Measurements from ENCODE around the gene GPD2. TPM values are rescaled to one million over a fixed set of nuclear protein-coding genes. Genes with fewer than 3 reads are reported as not detected.
"Not testable (repeated sequence)": the region's sequence is repeated elsewhere in the genome, so short reads cannot be mapped to it uniquely, and the experiment has no call there.

Gene GPD2
- total RNA-seq, 4 donors from 2014 or later: 39.2 to 69.7 (median 64.1) TPM

DNA sequence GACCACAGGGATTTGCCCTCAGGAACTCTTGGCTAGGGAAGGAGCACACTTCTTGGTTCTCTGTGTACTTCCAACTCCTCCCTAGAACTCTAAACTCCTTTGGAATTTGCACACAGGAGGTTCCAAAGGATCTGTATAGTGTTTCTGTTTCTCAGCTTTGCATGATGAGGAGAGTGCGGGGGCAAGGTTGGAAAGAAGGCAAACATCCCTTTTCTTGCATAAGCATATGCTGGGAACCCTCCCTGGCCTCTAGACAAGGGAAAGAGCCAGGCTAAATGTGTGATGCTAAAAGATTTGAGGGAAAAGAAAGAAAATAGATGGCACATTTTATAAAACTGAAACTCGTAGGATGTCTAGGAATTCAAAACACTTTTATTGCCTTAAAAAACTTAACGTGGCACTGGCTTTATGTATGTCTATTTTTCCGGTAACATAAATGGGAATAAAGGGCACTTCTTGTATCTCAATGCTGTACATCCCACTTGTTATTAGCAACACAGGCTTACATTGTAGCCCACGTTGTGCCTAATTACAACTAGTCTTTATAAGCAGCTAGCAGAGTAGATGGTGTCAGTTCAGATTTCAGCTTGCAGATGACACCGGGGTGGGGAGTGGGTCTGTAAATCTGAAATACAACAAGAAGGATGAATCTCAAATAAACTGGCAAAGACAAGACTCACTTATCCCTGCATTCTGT is 165.8 kb downstream of the GPD2 start:
- in situ Hi-C loops (cut with MboI; ENCODE audit: low sequenced_read_pairs in 4 of 4) (no loop called here), intact Hi-C loops (cut with DNase I; ENCODE audit: low total_unique reads) (no loop called here)
- Histone ChIP-seq H3K9me3 (no peaks in the 10 kb centered on the region), H3K36me3 (no peaks in the 10 kb centered on the region), H3K27ac (no peak overlapping the region), H3K4me3 (no peak overlapping the region), H3K4me1 (no peaks in the 10 kb centered on the region), H3K27me3 (no peaks in the 10 kb centered on the region)
- ATAC-seq (no peak), DNase-seq (no peak)
- TF ChIP-seq, protein P1, sequence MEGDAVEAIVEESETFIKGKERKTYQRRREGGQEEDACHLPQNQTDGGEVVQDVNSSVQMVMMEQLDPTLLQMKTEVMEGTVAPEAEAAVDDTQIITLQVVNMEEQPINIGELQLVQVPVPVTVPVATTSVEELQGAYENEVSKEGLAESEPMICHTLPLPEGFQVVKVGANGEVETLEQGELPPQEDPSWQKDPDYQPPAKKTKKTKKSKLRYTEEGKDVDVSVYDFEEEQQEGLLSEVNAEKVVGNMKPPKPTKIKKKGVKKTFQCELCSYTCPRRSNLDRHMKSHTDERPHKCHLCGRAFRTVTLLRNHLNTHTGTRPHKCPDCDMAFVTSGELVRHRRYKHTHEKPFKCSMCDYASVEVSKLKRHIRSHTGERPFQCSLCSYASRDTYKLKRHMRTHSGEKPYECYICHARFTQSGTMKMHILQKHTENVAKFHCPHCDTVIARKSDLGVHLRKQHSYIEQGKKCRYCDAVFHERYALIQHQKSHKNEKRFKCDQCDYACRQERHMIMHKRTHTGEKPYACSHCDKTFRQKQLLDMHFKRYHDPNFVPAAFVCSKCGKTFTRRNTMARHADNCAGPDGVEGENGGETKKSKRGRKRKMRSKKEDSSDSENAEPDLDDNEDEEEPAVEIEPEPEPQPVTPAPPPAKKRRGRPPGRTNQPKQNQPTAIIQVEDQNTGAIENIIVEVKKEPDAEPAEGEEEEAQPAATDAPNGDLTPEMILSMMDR (IDR thresholded peaks at IDR 0.05 in 4 of 5, conservative IDR thresholded peaks at IDR 0.05 in 1 of 5): no peak
- TF ChIP-seq POLR2A (IDR thresholded peaks at IDR 0.05): no peak

DNA sequence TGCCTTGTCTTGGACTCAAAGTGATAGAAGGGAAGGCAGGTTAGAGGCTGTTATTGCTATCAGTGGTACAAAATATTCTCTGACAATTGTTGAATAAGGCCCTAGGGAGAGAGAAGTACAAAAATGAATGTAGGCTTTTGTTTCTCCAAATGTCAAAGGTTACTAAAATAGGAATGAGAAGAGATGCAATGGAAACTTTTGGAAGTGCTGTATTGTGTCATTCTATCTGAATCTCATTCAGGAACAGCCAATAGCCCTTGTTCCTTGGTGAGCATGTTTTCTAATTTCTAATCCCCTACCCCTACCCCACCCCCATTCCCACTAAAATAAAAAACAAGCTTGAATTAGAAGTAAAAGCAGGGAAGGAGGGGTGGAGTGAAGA is 166.4 kb downstream of the GPD2 start:
- no peak overlapping the region for H3K27ac ChIP-seq
- H3K27me3 ChIP-seq: no peaks in the 10 kb centered on the region
- intact Hi-C loops (cut with DNase I; ENCODE audit: low total_unique reads): no loop called here
- TF ChIP-seq POLR2A (IDR thresholded peaks at IDR 0.05): no peak
- TF ChIP-seq, protein P1 (IDR thresholded peaks at IDR 0.05 in 4 of 5, conservative IDR thresholded peaks at IDR 0.05 in 1 of 5): no peak
- DNase-seq (no peak), ATAC-seq (no peak)
- in situ Hi-C loops (cut with MboI; ENCODE audit: low sequenced_read_pairs in 4 of 4): no loop called here
- H3K36me3 ChIP-seq: no peaks in the 10 kb centered on the region
- no peaks in the 10 kb centered on the region for H3K4me1 ChIP-seq
- H3K9me3 ChIP-seq: no peaks in the 10 kb centered on the region
- H3K4me3 ChIP-seq: no peak overlapping the region

- no peaks in the 10 kb centered on the region for H3K36me3 ChIP-seq
- no peaks in the 10 kb centered on the region for H3K9me3 ChIP-seq
- intact Hi-C loops (cut with DNase I; ENCODE audit: low total_unique reads) (no loop called here), in situ Hi-C loops (cut with MboI; ENCODE audit: low sequenced_read_pairs in 4 of 4) (no loop called here)
- DNase-seq: no peak
- no peaks in the 10 kb centered on the region for H3K4me1 ChIP-seq
- TF ChIP-seq, protein P1 (IDR thresholded peaks at IDR 0.05 in 4 of 5, conservative IDR thresholded peaks at IDR 0.05 in 1 of 5): no peak
- no peak for TF ChIP-seq POLR2A (IDR thresholded peaks at IDR 0.05)
- no peak overlapping the region for H3K27ac ChIP-seq
- H3K27me3 ChIP-seq: no peaks in the 10 kb centered on the region
- no peak overlapping the region for H3K4me3 ChIP-seq
- no peak for ATAC-seq
Observed at GRCh38 chr2:156615836-156616322, 179.7 kb downstream of the GPD2 start.

DNA sequence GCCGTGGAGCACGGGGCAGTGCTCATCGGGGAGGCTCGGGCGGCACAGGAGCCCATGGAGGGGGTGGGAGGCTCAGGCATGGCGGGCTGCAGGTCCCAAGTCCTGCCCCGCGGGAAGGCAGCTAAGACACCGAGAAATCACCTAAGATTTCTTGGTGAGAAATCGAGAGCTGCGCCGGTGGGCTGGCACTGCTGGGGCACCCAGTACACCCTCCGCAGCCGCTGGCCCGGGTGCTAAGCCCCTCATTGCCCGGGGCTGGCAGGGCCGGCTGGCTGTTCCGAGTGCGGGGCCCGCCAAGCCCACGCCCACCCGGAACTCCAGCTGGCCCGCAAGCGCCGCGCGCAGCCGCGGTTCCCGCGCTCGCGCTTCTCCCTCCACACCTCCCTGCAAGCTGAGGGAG is 181.9 kb downstream of the GPD2 start:
- DNase-seq; H3K9me3 ChIP-seq; H3K4me3 ChIP-seq; H3K4me1 ChIP-seq; H3K36me3 ChIP-seq; H3K27me3 ChIP-seq; ATAC-seq; H3K27ac ChIP-seq; in situ Hi-C loops (cut with MboI; ENCODE audit: low sequenced_read_pairs in 4 of 4); intact Hi-C loops (cut with DNase I; ENCODE audit: low total_unique reads): not testable (repeated sequence)

DNA sequence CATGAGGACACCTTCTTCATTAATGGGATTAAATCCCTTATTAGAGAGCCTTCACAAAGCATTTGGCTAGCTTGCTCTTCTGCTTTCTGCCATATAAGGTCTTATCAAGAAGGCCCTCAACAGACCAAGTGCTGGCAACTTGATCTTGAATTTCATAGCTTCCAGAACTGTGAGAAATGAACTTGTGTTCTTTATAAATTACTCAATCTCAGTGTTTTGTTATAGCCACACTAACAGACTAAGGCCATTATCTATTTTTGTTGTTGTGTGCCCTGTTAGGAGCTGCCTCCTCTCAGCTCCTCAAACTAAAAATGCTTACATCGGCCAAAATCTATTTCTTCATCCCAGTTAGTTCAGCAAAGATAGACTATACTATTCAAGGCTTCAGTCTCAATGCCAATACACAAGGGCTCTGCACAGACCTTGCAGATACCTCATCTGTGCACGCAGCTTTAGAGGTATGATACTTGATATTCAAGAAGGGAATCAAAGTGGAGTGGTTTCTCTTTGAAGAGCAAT is 182.9 kb downstream of the GPD2 start:
- intact Hi-C loops (cut with DNase I; ENCODE audit: low total_unique reads): no loop called here

More for the DNA sequence above, 182.9 kb downstream of the GPD2 start:
- in situ Hi-C loops (cut with MboI; ENCODE audit: low sequenced_read_pairs in 4 of 4): no loop called here
- H3K27ac ChIP-seq: no peak overlapping the region
- no peaks in the 10 kb centered on the region for H3K36me3 ChIP-seq
- TF ChIP-seq, protein P1 (IDR thresholded peaks at IDR 0.05 in 4 of 5, conservative IDR thresholded peaks at IDR 0.05 in 1 of 5): no peak
- TF ChIP-seq POLR2A (IDR thresholded peaks at IDR 0.05): no peak
- H3K27me3 ChIP-seq: no peaks in the 10 kb centered on the region
- DNase-seq: no peak
- no peak for ATAC-seq
- H3K9me3 ChIP-seq: no peaks in the 10 kb centered on the region
- no peaks in the 10 kb centered on the region for H3K4me1 ChIP-seq
- H3K4me3 ChIP-seq: no peak overlapping the region
